Fibroblast of lung (primary cell): ENCODE data around the gene WNT10A. TPM values are rescaled to one million over a fixed set of nuclear protein-coding genes. Genes with fewer than 3 reads are reported as not detected.
"Not testable (repeated sequence)": the region's sequence is repeated elsewhere in the genome, so short reads cannot be mapped to it uniquely, and the experiment has no call there.

Experiments
- DNase-seq, 2 donors: peaks; one replicate each; pipeline versions ENCODE4 v3.0.0 to v3.0.0-alpha.2; 2010; ENCODE audit warnings: low read depth in 2 of 2
- H2AFZ ChIP-seq: 2 replicates; pipeline ENCODE4 v1.5.1; 2012; ENCODE audit warnings: low read length, control low read depth, inconsistent platforms
- H3K27ac ChIP-seq: 2 replicates; pipeline ENCODE4 v1.5.1; 2011; ENCODE audit warnings: low read length, control low read depth; ENCODE audit not compliant: insufficient read depth
- H3K27me3 ChIP-seq: 2 replicates; pipeline ENCODE4 v1.5.1; 2011; ENCODE audit warnings: mild to moderate bottlenecking, low read length; ENCODE audit not compliant: control insufficient read depth, insufficient read depth
- H3K36me3 ChIP-seq: 2 replicates; pipeline ENCODE4 v1.5.1; 2011; ENCODE audit warnings: low read length; ENCODE audit not compliant: control insufficient read depth, insufficient read depth
- H3K4me1 ChIP-seq: 2 replicates; pipeline ENCODE4 v1.5.1; 2011; ENCODE audit warnings: low read length; ENCODE audit not compliant: control insufficient read depth, insufficient read depth; ENCODE audit errors: extremely low read depth
- H3K4me2 ChIP-seq: 2 replicates; pipeline ENCODE4 v1.5.1; 2011; ENCODE audit warnings: low read length, control low read depth; ENCODE audit not compliant: insufficient read depth; ENCODE audit errors: extremely low read depth
- H3K4me3 ChIP-seq, 4 experiments: fragments of 200-600 bp in 1 of 4; sonication (generic) in 1 of 4; replicated peaks in 1 of 4; 2 replicates each; pipeline ENCODE4 v1.5.1; 2011 to 2016; ENCODE audit warnings: low read length in 4 of 4, low read depth in 3 of 4, mild to moderate bottlenecking in 3 of 4, control low read depth in 2 of 4, inconsistent platforms in 1 of 4, mixed read lengths in 1 of 4; ENCODE audit not compliant: insufficient read depth in 1 of 4; ENCODE audit errors: control extremely low read depth in 1 of 4
- H3K79me2 ChIP-seq: 2 replicates; pipeline ENCODE4 v1.5.1; 2012; ENCODE audit warnings: mild to moderate bottlenecking, low read length, inconsistent platforms; ENCODE audit not compliant: control insufficient read depth, insufficient read depth
- H3K9ac ChIP-seq: 2 replicates; pipeline ENCODE4 v1.5.1; 2011; ENCODE audit warnings: mild to moderate bottlenecking, low read length, control low read depth; ENCODE audit not compliant: insufficient read depth
- H3K9me3 ChIP-seq: 2 replicates; pipeline ENCODE4 v1.5.1; 2012; ENCODE audit warnings: low read depth, low read length; ENCODE audit not compliant: control insufficient read depth, insufficient read depth
- H4K20me1 ChIP-seq: 2 replicates; pipeline ENCODE4 v1.5.1; 2011; ENCODE audit warnings: low read length; ENCODE audit not compliant: control insufficient read depth, insufficient read depth; ENCODE audit errors: extremely low read depth
- CTCF ChIP-seq, 2 donors: IDR thresholded peaks in 1 of 2; conservative IDR thresholded peaks in 1 of 2; 1 replicate in 1 of 2; 2 replicates in 1 of 2; pipeline ENCODE4 v1.5.1; 2011 to 2012; ENCODE audit warnings: low read length in 2 of 2, control low read depth in 1 of 2, inconsistent platforms in 1 of 2, low read depth in 1 of 2, mild to moderate bottlenecking in 1 of 2
- EZH2 ChIP-seq: IDR thresholded peaks from 2 replicates; pipeline ENCODE4 v1.5.1; 2012; ENCODE audit warnings: low read length, control low read depth, mild to moderate bottlenecking; ENCODE audit errors: missing control alignments
- polyA plus RNA-seq, 2 donors: library from polyadenylated mRNA; depleted of rRNA in 1 of 2; stranded (reverse) in 1 of 2; unstranded in 1 of 2; fragments of >200 nt; gene quantifications; 2 replicates each; pipeline ENCODE4 v1.2.1, GENCODE V29; 2011 to 2012; ENCODE audit warnings: missing spikeins in 1 of 2
- total RNA-seq: library from RNA; depleted of rRNA; stranded (reverse); fragments of >200 nt; gene quantifications from 2 replicates; pipeline ENCODE4 v1.2.1, GENCODE V29; 2014

Gene WNT10A
- total and polyA plus RNA-seq, 2 donors (not counting 1 experiment from before 2014, with no cell fraction given): not detected

GRCh38 chr2:218837495-218837894, 43.2 kb upstream of the WNT10A start:
- Histone ChIP-seq H3K27ac (no peak overlapping the region), H4K20me1 (no peaks in the 10 kb centered on the region), H2AFZ (no peak overlapping the region), H3K27me3 (peaks cover 15% of the 10 kb centered on the region), H3K9me3 (no peaks in the 10 kb centered on the region), H3K36me3 (no peaks in the 10 kb centered on the region), H3K9ac (no peak overlapping the region), H3K79me2 (no peaks in the 10 kb centered on the region), H3K4me3 (no peak overlapping the region), H3K4me2 (no peak overlapping the region), H3K4me1 (no peaks in the 10 kb centered on the region)
- no peak for DNase-seq
- TF ChIP-seq EZH2 (no peak), CTCF (conservative IDR thresholded peaks at IDR 0.05 in 1 of 2, IDR thresholded peaks at IDR 0.05 in 1 of 2; ENCODE audit: low read depth in 1 of 2, low read length in 2 of 2) (no peak)

GRCh38 chr2:218839430-218839829, 41.2 kb upstream of the WNT10A start:
- Histone ChIP-seq H3K4me1 (no peaks in the 10 kb centered on the region), H3K27ac (no peak overlapping the region), H3K9ac (no peak overlapping the region), H3K4me2 (no peak overlapping the region), H3K79me2 (no peaks in the 10 kb centered on the region), H3K36me3 (no peaks in the 10 kb centered on the region), H3K9me3 (no peaks in the 10 kb centered on the region), H2AFZ (no peak overlapping the region), H3K27me3 (peaks cover 6% of the 10 kb centered on the region), H4K20me1 (no peaks in the 10 kb centered on the region), H3K4me3 (no peak overlapping the region)
- TF ChIP-seq CTCF (conservative IDR thresholded peaks at IDR 0.05 in 1 of 2, IDR thresholded peaks at IDR 0.05 in 1 of 2; ENCODE audit: low read depth in 1 of 2, low read length in 2 of 2): no peak
- TF ChIP-seq EZH2: no peak
- DNase-seq: peak; percentile 57

- Histone ChIP-seq H3K36me3 (no peaks in the 10 kb centered on the region), H3K4me1 (no peaks in the 10 kb centered on the region), H3K4me3 (no peak overlapping the region), H3K27ac (no peak overlapping the region), H3K27me3 (peaks cover 6% of the 10 kb centered on the region), H3K9me3 (no peaks in the 10 kb centered on the region), H3K9ac (no peak overlapping the region), H3K4me2 (no peak overlapping the region), H2AFZ (no peak overlapping the region), H4K20me1 (no peaks in the 10 kb centered on the region), H3K79me2 (no peaks in the 10 kb centered on the region)
- TF ChIP-seq CTCF (conservative IDR thresholded peaks at IDR 0.05 in 1 of 2, IDR thresholded peaks at IDR 0.05 in 1 of 2; ENCODE audit: low read depth in 1 of 2, low read length in 2 of 2) (no peak), EZH2 (no peak)
- DNase-seq: no peak
Observed at GRCh38 chr2:218839888-218840287, 40.8 kb upstream of the WNT10A start.

- not testable (repeated sequence) for H2AFZ ChIP-seq, DNase-seq, H3K4me2 ChIP-seq, H3K9me3 ChIP-seq, H3K27ac ChIP-seq, H3K27me3 ChIP-seq, H3K36me3 ChIP-seq, H3K9ac ChIP-seq, H3K4me3 ChIP-seq, H3K4me1 ChIP-seq, H4K20me1 ChIP-seq, H3K79me2 ChIP-seq
Observed at GRCh38 chr2:218844334-218844733, 36.3 kb upstream of the WNT10A start.

GRCh38 chr2:218846963-218847362, 33.7 kb upstream of the WNT10A start:
- DNase-seq, H3K79me2 ChIP-seq, H3K4me3 ChIP-seq, H3K9me3 ChIP-seq, H3K36me3 ChIP-seq, H3K27ac ChIP-seq, H3K4me1 ChIP-seq, H4K20me1 ChIP-seq, H3K27me3 ChIP-seq, H3K9ac ChIP-seq, H3K4me2 ChIP-seq, H2AFZ ChIP-seq: not testable (repeated sequence)
